IgD-negative memory B cell (primary cell): Measurements from ENCODE around the gene CHAF1A. TPM values are rescaled to one million over a fixed set of nuclear protein-coding genes. Genes with fewer than 3 reads are reported as not detected.

Experiments
- H3K27ac Mint-ChIP-seq, 3 donors: one replicate each; pipeline ENCODE4 v1.8.0; 2020 to 2022; ENCODE audit warnings: mild to moderate bottlenecking in 3 of 3, mixed read lengths in 3 of 3, moderate library complexity in 1 of 3
- H3K27me3 Mint-ChIP-seq: one replicate; pipeline ENCODE4 v1.8.0; 2021; ENCODE audit warnings: mixed read lengths
- H3K36me3 Mint-ChIP-seq: one replicate; pipeline ENCODE4 v1.8.0; 2020; ENCODE audit warnings: mild to moderate bottlenecking, mixed read lengths
- H3K4me1 Mint-ChIP-seq, 3 donors: one replicate each; pipeline ENCODE4 v1.8.0; 2020 to 2022; ENCODE audit warnings: mixed read lengths in 3 of 3, mild to moderate bottlenecking in 1 of 3
- H3K4me3 Mint-ChIP-seq, 4 donors: one replicate each; pipeline ENCODE4 v1.8.0; 2020 to 2022; ENCODE audit warnings: mild to moderate bottlenecking in 4 of 4, mixed read lengths in 4 of 4, moderate library complexity in 3 of 4
- H3K9me3 Mint-ChIP-seq, 3 donors: one replicate each; pipeline ENCODE4 v1.8.0; 2020 to 2021; ENCODE audit warnings: mixed read lengths in 3 of 3, mild to moderate bottlenecking in 1 of 3
- polyA plus RNA-seq: library from polyadenylated mRNA; unstranded; fragments of 300-500 nt; fragmentation: Illumina TruSeq; gene quantifications from one replicate; pipeline ENCODE4 v1.2.3, GENCODE V29; 2021

The CHAF1A gene
- polyA plus RNA-seq, 1 donor from 2014 or later, result 6.9 TPM

GRCh38 chr19:4428326-4428975 lies 26.0 kb downstream of the CHAF1A start:
- Mint-ChIP-seq H3K4me3 (no peak overlapping the region), H3K9me3 (no peaks in the 10 kb centered on the region)

GRCh38 chr19:4429256-4429655 lies 26.8 kb downstream of the CHAF1A start:
- no peaks in the 10 kb centered on the region for H3K9me3 Mint-ChIP-seq
- H3K36me3 Mint-ChIP-seq, result peaks cover 3% of the 10 kb centered on the region
- no peak overlapping the region for H3K27ac Mint-ChIP-seq
- H3K4me1 Mint-ChIP-seq, result peaks cover 7 to 25% (median 22%) of the 10 kb centered on the region in 3 donors
- H3K4me3 Mint-ChIP-seq, result no peak overlapping the region
- H3K27me3 Mint-ChIP-seq, result peaks cover 2% of the 10 kb centered on the region

More at GRCh38 chr19:4428326-4428975, 26.0 kb downstream of the CHAF1A start:
- Mint-ChIP-seq H3K27ac (peak overlapping the region in 1 of 3 donors; percentile 75), H3K27me3 (peaks cover 2% of the 10 kb centered on the region), H3K4me1 (peaks cover 7 to 26% (median 25%) of the 10 kb centered on the region in 3 donors), H3K36me3 (peaks cover 5% of the 10 kb centered on the region)

- Mint-ChIP-seq H3K27ac (peak overlapping the region; percentile 63 to 89 (median 82)), H3K36me3 (peaks cover 5% of the 10 kb centered on the region), H3K4me1 (peaks cover 7 to 25% (median 23%) of the 10 kb centered on the region in 3 donors), H3K27me3 (peaks cover 2% of the 10 kb centered on the region), H3K4me3 (no peak overlapping the region), H3K9me3 (no peaks in the 10 kb centered on the region)
Measured at GRCh38 chr19:4429771-4430171, 27.3 kb downstream of the CHAF1A start.

GRCh38 chr19:4430760-4431159 lies 28.3 kb downstream of the CHAF1A start:
- peaks cover 2% of the 10 kb centered on the region for H3K27me3 Mint-ChIP-seq
- H3K27ac Mint-ChIP-seq, result peak overlapping the region; percentile 82 to 89 (median 88)
- peaks cover 5% of the 10 kb centered on the region for H3K36me3 Mint-ChIP-seq
- no peaks in the 10 kb centered on the region for H3K9me3 Mint-ChIP-seq
- peak overlapping the region; percentile 12 to 85 (median 59) for H3K4me3 Mint-ChIP-seq
- H3K4me1 Mint-ChIP-seq, result peaks cover 7 to 25% (median 23%) of the 10 kb centered on the region in 3 donors

GRCh38 chr19:4431296-4431695 lies 28.9 kb downstream of the CHAF1A start:
- Mint-ChIP-seq H3K27ac (peak overlapping the region; percentile 82 to 98 (median 88)), H3K36me3 (peaks cover 5% of the 10 kb centered on the region), H3K4me1 (peaks cover 7 to 25% (median 23%) of the 10 kb centered on the region in 3 donors), H3K4me3 (peak overlapping the region; percentile 77 to 96 (median 84)), H3K27me3 (peaks cover 2% of the 10 kb centered on the region), H3K9me3 (no peaks in the 10 kb centered on the region)

- H3K36me3 Mint-ChIP-seq, result peaks cover 5% of the 10 kb centered on the region
- peak overlapping the region; percentile 77 to 96 (median 84) for H3K4me3 Mint-ChIP-seq
- no peaks in the 10 kb centered on the region for H3K9me3 Mint-ChIP-seq
- peaks cover 7 to 25% (median 23%) of the 10 kb centered on the region in 3 donors for H3K4me1 Mint-ChIP-seq
- peak overlapping the region; percentile 82 to 98 (median 88) for H3K27ac Mint-ChIP-seq
- H3K27me3 Mint-ChIP-seq, result peaks cover 2% of the 10 kb centered on the region
Measured at GRCh38 chr19:4431808-4432674, 29.6 kb downstream of the CHAF1A start.

GRCh38 chr19:4432918-4433506 lies 30.6 kb downstream of the CHAF1A start:
- H3K27ac Mint-ChIP-seq, result no peak overlapping the region
- H3K9me3 Mint-ChIP-seq, result no peaks in the 10 kb centered on the region
- H3K4me3 Mint-ChIP-seq, result peak overlapping the region in 3 of 4 donors; percentile 30 to 96 (median 92)
- peaks cover 2% of the 10 kb centered on the region for H3K27me3 Mint-ChIP-seq
- H3K4me1 Mint-ChIP-seq, result peaks cover 7 to 25% (median 23%) of the 10 kb centered on the region in 3 donors
- H3K36me3 Mint-ChIP-seq, result peaks cover 7% of the 10 kb centered on the region

- peaks cover 2% of the 10 kb centered on the region for H3K27me3 Mint-ChIP-seq
- no peaks in the 10 kb centered on the region for H3K9me3 Mint-ChIP-seq
- peaks cover 7 to 25% (median 23%) of the 10 kb centered on the region in 3 donors for H3K4me1 Mint-ChIP-seq
- no peak overlapping the region for H3K4me3 Mint-ChIP-seq
- peaks cover 11% of the 10 kb centered on the region for H3K36me3 Mint-ChIP-seq
- no peak overlapping the region for H3K27ac Mint-ChIP-seq
Measured at GRCh38 chr19:4434391-4434790, 32.0 kb downstream of the CHAF1A start.

GRCh38 chr19:4436231-4436630 lies 33.8 kb downstream of the CHAF1A start:
- peaks cover 2% of the 10 kb centered on the region for H3K27me3 Mint-ChIP-seq
- H3K4me1 Mint-ChIP-seq, result peaks cover 7 to 15% (median 13%) of the 10 kb centered on the region in 3 donors
- no peaks in the 10 kb centered on the region for H3K9me3 Mint-ChIP-seq

GRCh38 chr19:4437103-4437502 lies 34.7 kb downstream of the CHAF1A start:
- Mint-ChIP-seq H3K36me3 (peaks cover 9% of the 10 kb centered on the region), H3K27ac (no peak overlapping the region)

More at GRCh38 chr19:4436231-4436630, 33.8 kb downstream of the CHAF1A start:
- H3K4me3 Mint-ChIP-seq, result no peak overlapping the region
- peaks cover 9% of the 10 kb centered on the region for H3K36me3 Mint-ChIP-seq
- no peak overlapping the region for H3K27ac Mint-ChIP-seq

GRCh38 chr19:4439243-4439642 lies 36.8 kb downstream of the CHAF1A start:
- Mint-ChIP-seq H3K36me3 (peaks cover 9% of the 10 kb centered on the region), H3K4me3 (no peak overlapping the region), H3K4me1 (peaks cover 0 to 15% (median 12%) of the 10 kb centered on the region in 3 donors), H3K27ac (no peak overlapping the region), H3K9me3 (no peaks in the 10 kb centered on the region), H3K27me3 (no peaks in the 10 kb centered on the region)

More at GRCh38 chr19:4437103-4437502, 34.7 kb downstream of the CHAF1A start:
- H3K27me3 Mint-ChIP-seq, result no peaks in the 10 kb centered on the region
- peaks cover under 1 to 10% (median 9%) of the 10 kb centered on the region in 3 donors for H3K4me1 Mint-ChIP-seq
- no peaks in the 10 kb centered on the region for H3K9me3 Mint-ChIP-seq
- no peak overlapping the region for H3K4me3 Mint-ChIP-seq

GRCh38 chr19:4441994-4442818 lies 39.8 kb downstream of the CHAF1A start:
- Mint-ChIP-seq H3K36me3 (peaks cover 7% of the 10 kb centered on the region), H3K4me1 (peaks cover 0 to 15% (median 11%) of the 10 kb centered on the region in 3 donors), H3K4me3 (peak overlapping the region; percentile 39 to 96 (median 84)), H3K27ac (peak overlapping the region; percentile 84 to 95 (median 94)), H3K9me3 (no peaks in the 10 kb centered on the region), H3K27me3 (no peaks in the 10 kb centered on the region)

- Mint-ChIP-seq H3K27me3 (no peaks in the 10 kb centered on the region), H3K4me1 (peaks cover 0 to 15% (median 11%) of the 10 kb centered on the region in 3 donors), H3K4me3 (peak overlapping the region in 2 of 4 donors; percentile 3 to 51), H3K27ac (peak overlapping the region in 2 of 3 donors; percentile 84 to 95), H3K36me3 (peaks cover 6% of the 10 kb centered on the region), H3K9me3 (no peaks in the 10 kb centered on the region)
Measured at GRCh38 chr19:4442819-4443146, 40.3 kb downstream of the CHAF1A start.

- Mint-ChIP-seq H3K27ac (peak overlapping the region in 1 of 3 donors; percentile 84), H3K4me1 (peaks cover 0 to 15% (median 11%) of the 10 kb centered on the region in 3 donors), H3K27me3 (no peaks in the 10 kb centered on the region), H3K36me3 (peaks cover 4% of the 10 kb centered on the region), H3K9me3 (no peaks in the 10 kb centered on the region), H3K4me3 (peak overlapping the region in 3 of 4 donors; percentile 3 to 51 (median 41))
Measured at GRCh38 chr19:4443188-4443587, 40.7 kb downstream of the CHAF1A start.
